Common myeloid progenitor, CD34-positive (primary cell): ENCODE data around the gene ZNF415.
"Not testable (repeated sequence)": the region's sequence is repeated elsewhere in the genome, so short reads cannot be mapped to it uniquely, and the experiment has no call there.

Experiments used
- CTCF ChIA-PET: fragments of 350-600 bp; sonication (Branson Sonifier 250); formaldehyde crosslinking; loops from one replicate; lab custom pipeline; 2021; ENCODE audit warnings: antibody characterized with exemption; lab: Charles Lee
- POLR2A ChIA-PET: fragments of 350-600 bp; sonication (Branson Sonifier 250); formaldehyde crosslinking; loops from one replicate; lab custom pipeline; 2021; ENCODE audit warnings: antibody characterized with exemption; lab: Charles Lee
- DNase-seq, 3 donors: peaks; one replicate each; pipeline versions ENCODE4 v3.0.0 to v3.0.0-alpha.2; 2013
- H3K27ac ChIP-seq, 2 experiments: 1 replicate in 1 of 2; 2 replicates in 1 of 2; pipeline ENCODE4 v1.7.0; 2013; ENCODE audit warnings: inconsistent platforms in 2 of 2, low read length in 2 of 2, mild to moderate bottlenecking in 2 of 2, low read depth in 1 of 2, moderate library complexity in 1 of 2; ENCODE audit not compliant: severe bottlenecking in 2 of 2, insufficient read depth in 1 of 2, poor library complexity in 1 of 2
- H3K27me3 ChIP-seq, 5 experiments: replicated peaks in 2 of 5; 1 replicate in 3 of 5; 2 replicates in 2 of 5; pipeline versions ENCODE4 v1.6.1 to v1.7.0; 2013; ENCODE audit warnings: low read length in 4 of 5, mild to moderate bottlenecking in 2 of 5, moderate library complexity in 2 of 5, inconsistent platforms in 1 of 5; ENCODE audit not compliant: insufficient read depth in 5 of 5, control insufficient read depth in 4 of 5
- H3K36me3 ChIP-seq, 4 experiments: 1 replicate in 2 of 4; 2 replicates in 2 of 4; pipeline versions ENCODE4 v1.6.1 to v1.7.0; 2013; ENCODE audit warnings: low read length in 3 of 4, control low read depth in 1 of 4, mild to moderate bottlenecking in 1 of 4; ENCODE audit not compliant: control insufficient read depth in 4 of 4, insufficient read depth in 4 of 4
- H3K4me1 ChIP-seq, 4 experiments: 1 replicate in 3 of 4; 2 replicates in 1 of 4; pipeline versions ENCODE4 v1.6.1 to v1.7.1; 2013; ENCODE audit warnings: low read length in 3 of 4, mild to moderate bottlenecking in 3 of 4, control low read depth in 1 of 4, inconsistent platforms in 1 of 4, moderate library complexity in 1 of 4; ENCODE audit not compliant: control insufficient read depth in 4 of 4, insufficient read depth in 4 of 4; ENCODE audit errors: control extremely low read depth in 1 of 4
- H3K4me3 ChIP-seq, 7 experiments: 1 replicate in 4 of 7; 2 replicates in 3 of 7; pipeline versions ENCODE4 v1.5.1 to v1.7.0; 2013; ENCODE audit warnings: mild to moderate bottlenecking in 7 of 7, low read length in 6 of 7, moderate library complexity in 6 of 7, inconsistent platforms in 2 of 7, low read depth in 2 of 7, control low read depth in 1 of 7; ENCODE audit not compliant: insufficient read depth in 4 of 7, control insufficient read depth in 1 of 7; ENCODE audit errors: extremely low read depth in 1 of 7
- H3K9me3 ChIP-seq, 5 experiments: 1 replicate in 4 of 5; 2 replicates in 1 of 5; pipeline versions ENCODE4 v1.6.1 to v1.7.1; 2013; ENCODE audit warnings: low read length in 4 of 5, mild to moderate bottlenecking in 2 of 5, inconsistent platforms in 1 of 5, low read depth in 1 of 5, moderate library complexity in 1 of 5; ENCODE audit not compliant: control insufficient read depth in 4 of 5, insufficient read depth in 2 of 5; ENCODE audit errors: control extremely low read depth in 1 of 5
- whole genome bisulfite sequencing: methylation state at CpG from one replicate; pipeline ENCODE4 v1.1.5; 2013; ENCODE audit not compliant: insufficient coverage; 5-methylcytosine and 5-hydroxymethylcytosine counted together

Gene ZNF415

DNA sequence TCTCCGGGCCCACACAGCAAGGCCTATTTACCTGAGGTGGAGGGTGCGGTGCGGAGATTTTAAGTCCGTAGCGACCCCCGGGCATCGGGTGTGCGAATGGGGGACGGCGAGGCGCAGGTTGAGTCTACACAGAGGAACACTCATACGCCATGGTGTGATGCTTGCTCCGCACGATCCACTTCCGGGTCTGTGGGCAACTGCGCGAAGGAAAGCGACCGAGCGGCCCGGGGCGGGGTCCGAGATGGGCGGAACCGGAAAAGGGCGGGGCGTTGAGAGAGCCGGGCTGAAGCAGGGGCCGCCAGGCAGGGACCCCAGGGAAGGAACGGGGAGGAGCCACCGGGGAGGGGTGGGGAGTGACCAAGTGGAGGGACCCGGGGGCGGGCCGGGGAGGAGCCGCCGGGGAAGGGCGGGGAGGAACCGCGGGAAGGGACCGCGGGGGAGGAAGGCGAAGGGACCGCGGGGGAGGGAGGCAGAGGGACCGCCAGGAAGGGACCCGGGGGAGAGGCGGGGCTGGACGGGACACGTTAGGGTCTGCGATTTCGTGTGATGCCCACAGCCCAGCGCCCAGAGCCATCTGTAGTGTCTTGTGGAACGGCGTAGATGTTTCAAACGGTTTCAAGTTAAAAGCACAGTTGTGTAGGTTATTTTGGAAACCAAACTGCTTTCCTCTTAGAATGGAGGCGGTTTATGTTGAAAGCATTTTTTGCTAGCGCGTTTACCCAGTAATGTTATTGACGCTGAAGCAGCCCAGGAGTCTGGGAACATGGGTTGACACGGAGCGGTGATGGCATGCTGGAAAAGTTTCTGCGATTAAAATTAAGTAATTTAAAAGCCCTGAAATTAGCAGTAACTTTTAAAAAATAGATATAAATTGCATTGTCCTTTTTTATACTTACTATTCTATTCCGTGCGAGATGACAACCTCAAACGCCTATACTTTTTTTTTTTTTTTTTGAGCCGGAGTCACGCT, 29.2 kb downstream of the ZNF415 start, which contains the start of gene ZNF160:
Gene ZNF160, minus strand, starts transcription at position 189 of the 970 bp plus-strand sequence. CDS start 17,146 bp downstream, outside the sequence.
- Histone ChIP-seq H3K27ac (peak within 1 kb of the TSS; percentile 82 to 90), H3K4me3 (peak within 1 kb of the TSS; percentile 90 to 97 (median 93)), H3K9me3 (peaks cover 0 to 12% (median 2%) of the 10 kb centered on the region in 5 experiments), H3K4me1 (peaks cover 0 to 20% (median 19%) of the 10 kb centered on the region in 4 experiments), H3K27me3 (no peaks in the 10 kb centered on the region), H3K36me3 (peaks cover under 1 to 20% (median 9%) of the 10 kb centered on the region in 4 experiments)
- CTCF ChIA-PET: no interaction called here
- WGBS: 1% methylated on average over 56 of the region's 67 CpGs
- POLR2A ChIA-PET: no interaction called here
- peak; percentile 98 to 99 (median 99) for DNase-seq

DNA sequence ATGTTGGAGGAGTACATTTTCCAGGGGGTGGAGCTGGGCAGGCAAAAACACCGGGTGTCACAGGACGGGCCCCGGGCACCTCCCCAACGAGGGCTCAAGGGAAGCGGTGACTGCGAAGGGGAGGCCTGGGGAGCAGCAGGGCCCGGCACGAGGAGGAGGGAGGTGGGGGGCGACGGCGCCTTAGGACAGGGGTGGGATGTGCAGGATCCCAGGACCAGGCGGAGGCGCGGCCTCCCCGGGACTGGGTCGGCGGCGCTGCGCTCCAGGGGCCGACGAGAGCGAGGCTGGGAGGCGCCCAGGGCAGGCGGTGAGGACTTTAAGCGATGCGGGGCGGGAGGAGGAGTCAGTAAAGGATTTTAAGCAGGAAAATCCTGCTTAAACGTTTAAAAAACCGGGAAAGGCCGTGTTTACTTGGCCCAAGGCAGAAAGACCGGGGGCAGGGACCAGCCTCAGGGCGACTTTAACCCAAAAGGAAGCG, 29.9 kb downstream of the ZNF415 start:
- peaks cover 0 to 20% (median 9%) of the 10 kb centered on the region in 4 experiments for H3K36me3 ChIP-seq
- peaks cover 0 to 20% (median 19%) of the 10 kb centered on the region in 4 experiments for H3K4me1 ChIP-seq
- H3K27me3 ChIP-seq: no peaks in the 10 kb centered on the region
- H3K4me3 ChIP-seq: peak overlapping the region; percentile 90 to 97 (median 93)
- ChIA-PET CTCF (no interaction called here), POLR2A (interaction anchor here (0.5 to 0.9 kb wide), 2 partner anchors 11 to 17 kb away, joined by 3 to 4 read pairs; no protein-coding TSS in a partner anchor)
- peak overlapping the region; percentile 82 to 90 for H3K27ac ChIP-seq
- WGBS: under 1% methylated on average over 31 of the region's 33 CpGs
- DNase-seq: peak; percentile 8 to 56 (median 53)
- H3K9me3 ChIP-seq: peaks cover 0 to 10% (median 4%) of the 10 kb centered on the region in 5 experiments

DNA sequence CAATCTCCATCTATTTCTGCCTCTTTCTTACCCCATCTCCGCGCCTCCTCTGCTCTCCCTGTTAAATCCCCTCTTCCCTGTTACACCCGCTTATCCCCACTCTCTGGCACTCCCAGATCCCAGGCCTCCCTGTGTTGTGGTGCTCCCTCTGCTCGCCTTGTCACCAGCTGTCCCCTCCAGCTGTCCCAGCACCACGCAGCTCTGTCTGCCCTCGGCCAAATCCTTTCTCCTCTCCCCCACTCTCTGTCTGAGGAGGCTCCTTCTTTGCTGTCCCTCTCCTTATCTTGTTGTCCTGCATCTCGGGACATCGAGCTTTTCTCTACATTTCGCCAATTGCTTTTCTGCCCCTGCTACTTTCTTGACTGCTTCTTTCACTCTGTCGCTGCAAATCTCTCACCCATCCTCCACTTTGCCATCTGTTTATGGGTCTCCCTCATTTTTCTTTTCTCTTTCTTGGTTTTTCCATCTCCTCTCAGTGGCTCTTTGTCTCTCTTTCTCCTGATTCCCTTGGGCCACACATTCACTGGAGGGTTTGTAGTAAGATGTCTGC, 30.4 kb downstream of the ZNF415 start:
- ChIA-PET CTCF (no interaction called here), POLR2A (interaction anchor here (0.5 to 0.9 kb wide), 2 partner anchors 11 to 17 kb away, joined by 3 to 4 read pairs; no protein-coding TSS in a partner anchor)
- Histone ChIP-seq H3K36me3 (peaks cover 0 to 25% (median 12%) of the 10 kb centered on the region in 4 experiments), H3K27me3 (no peaks in the 10 kb centered on the region), H3K9me3 (peaks cover 0 to 9% (median 2%) of the 10 kb centered on the region in 5 experiments), H3K27ac (peak overlapping the region; percentile 82 to 90), H3K4me3 (peak overlapping the region; percentile 90 to 97 (median 93)), H3K4me1 (peaks cover 0 to 20% (median 19%) of the 10 kb centered on the region in 4 experiments)
- WGBS: 75% methylated on average over 10 of the region's 10 CpGs
- no peak for DNase-seq

DNA sequence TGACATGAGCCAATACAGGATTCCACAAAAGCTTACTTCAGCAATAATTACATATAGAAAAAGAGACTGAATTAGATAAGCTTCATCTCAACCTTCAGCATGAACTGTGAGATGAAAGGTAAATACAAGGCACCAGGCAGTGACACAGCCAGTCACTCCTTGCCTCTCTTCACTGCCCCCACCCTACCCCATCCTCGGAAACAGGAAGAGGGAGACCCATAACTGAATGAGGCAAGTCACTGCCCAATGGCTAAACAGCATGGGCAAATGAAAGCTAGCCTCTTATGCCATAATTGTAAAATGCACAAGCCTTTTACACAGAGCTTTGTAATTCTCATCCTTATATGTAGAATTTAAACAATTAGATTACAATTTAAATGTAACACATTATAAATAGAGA, 31.2 kb downstream of the ZNF415 start:
- WGBS: 0% methylated on average over 1 of the region's 1 CpG
- CTCF ChIA-PET: no interaction called here
- peaks cover 0 to 25% (median 12%) of the 10 kb centered on the region in 4 experiments for H3K36me3 ChIP-seq
- H3K4me1 ChIP-seq: peaks cover 0 to 20% (median 19%) of the 10 kb centered on the region in 4 experiments
- POLR2A ChIA-PET: no interaction called here
- peaks cover 0 to 9% (median 2%) of the 10 kb centered on the region in 5 experiments for H3K9me3 ChIP-seq
- H3K27ac ChIP-seq: no peak overlapping the region
- peak; percentile 22 to 50 (median 39) for DNase-seq
- no peaks in the 10 kb centered on the region for H3K27me3 ChIP-seq
- peak overlapping the region in 2 of 7 experiments; percentile 93 to 97 for H3K4me3 ChIP-seq

DNA sequence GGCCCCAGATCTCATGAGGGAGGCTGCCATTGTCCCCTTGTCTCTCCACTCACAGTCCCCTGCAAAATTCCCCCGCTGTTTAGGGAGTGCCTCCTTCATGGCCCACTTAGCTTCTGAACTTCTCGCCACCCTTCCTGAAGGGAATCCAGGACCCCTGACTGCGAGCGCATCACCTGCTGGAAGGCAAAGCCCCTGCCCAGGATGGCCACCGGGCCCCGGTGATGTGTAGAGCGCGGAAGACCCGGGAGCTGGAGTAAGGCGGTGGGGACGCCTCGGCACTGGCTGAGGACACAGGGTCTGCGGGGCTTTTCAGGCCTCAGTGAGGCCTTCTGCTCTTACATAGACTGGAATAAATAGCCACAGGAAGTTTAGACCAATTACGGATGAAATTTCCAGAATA, 34.1 kb downstream of the ZNF415 start:
- peaks cover 0 to 16% (median 14%) of the 10 kb centered on the region in 4 experiments for H3K4me1 ChIP-seq
- WGBS: 100% methylated on average over 1 of the region's 14 CpGs
- POLR2A ChIA-PET: interaction anchor here (1.3 kb wide), 1 partner anchor 10 kb away, joined by 5 read pairs; no protein-coding TSS in a partner anchor
- H3K27ac ChIP-seq, H3K4me3 ChIP-seq, H3K27me3 ChIP-seq, DNase-seq, CTCF ChIA-PET: not testable (repeated sequence)
- peaks cover 2 to 40% (median 24%) of the 10 kb centered on the region in 4 experiments for H3K36me3 ChIP-seq
- H3K9me3 ChIP-seq: peaks cover 0 to 11% (median 2%) of the 10 kb centered on the region in 5 experiments

DNA sequence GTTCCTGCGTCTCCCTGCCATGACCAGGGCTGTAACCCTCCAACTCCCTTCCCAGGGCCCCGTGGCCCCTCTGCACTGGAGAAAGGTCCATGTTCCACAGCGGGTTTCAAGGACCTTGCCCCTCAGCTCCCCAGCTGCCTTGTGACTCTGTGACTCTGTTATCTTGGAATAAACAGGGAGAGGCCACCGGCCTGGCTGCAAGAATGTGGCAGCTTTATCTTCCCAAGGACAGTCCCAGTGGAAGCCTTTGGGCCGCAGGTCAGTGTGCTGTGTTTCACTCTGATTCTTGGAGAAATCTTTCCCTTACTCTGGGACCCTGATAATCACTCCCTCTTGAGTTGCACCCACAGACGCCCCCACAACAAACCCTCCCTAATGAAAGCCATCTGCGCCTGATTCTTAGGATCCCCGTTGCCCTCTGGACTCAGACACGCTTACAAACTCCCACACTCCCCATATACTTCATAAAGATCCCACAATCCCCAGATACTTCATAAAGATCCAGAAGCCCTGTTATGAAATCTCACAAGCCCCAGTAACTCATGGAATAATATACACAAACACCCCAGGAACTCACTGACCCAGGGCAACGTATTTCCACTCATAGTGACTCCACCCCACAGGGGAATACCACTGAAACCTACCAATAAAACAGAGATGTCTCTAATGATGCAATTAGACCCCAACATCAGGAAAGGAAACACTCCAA, 35.6 kb downstream of the ZNF415 start:
- H3K27ac ChIP-seq, DNase-seq, H3K4me1 ChIP-seq, H3K4me3 ChIP-seq, H3K27me3 ChIP-seq, POLR2A ChIA-PET, CTCF ChIA-PET: not testable (repeated sequence)
- Histone ChIP-seq H3K9me3 (peaks cover 0 to 11% (median 2%) of the 10 kb centered on the region in 5 experiments), H3K36me3 (peaks cover 2 to 46% (median 27%) of the 10 kb centered on the region in 4 experiments)
- WGBS: 94% methylated on average over 3 of the region's 10 CpGs
